Esophagus (tissue), 2 donors: ENCODE measurements around the gene OR11H7. TPM values are rescaled to one million over a fixed set of nuclear protein-coding genes. Genes with fewer than 3 reads are reported as not detected.
"Not testable (repeated sequence)": the region's sequence is repeated elsewhere in the genome, so short reads cannot be mapped to it uniquely, and the experiment has no call there.

ENCODE experiments used
- H3K27ac ChIP-seq, 2 donors: one replicate each; pipeline ENCODE4 v1.5.1; 2013; ENCODE audit warnings: low read depth in 2 of 2, mild to moderate bottlenecking in 2 of 2, inconsistent platforms in 1 of 2, low read length in 1 of 2, moderate library complexity in 1 of 2
- H3K27me3 ChIP-seq, 2 donors: one replicate each; pipeline ENCODE4 v1.6.1; 2013; ENCODE audit warnings: low read length in 2 of 2, control low read depth in 1 of 2, mild to moderate bottlenecking in 1 of 2; ENCODE audit not compliant: insufficient read depth in 2 of 2, control insufficient read depth in 1 of 2
- H3K36me3 ChIP-seq, 2 donors: one replicate each; pipeline ENCODE4 v1.6.1; 2013; ENCODE audit warnings: low read length in 1 of 2; ENCODE audit not compliant: control insufficient read depth in 2 of 2, insufficient read depth in 2 of 2
- H3K4me1 ChIP-seq, 2 donors: one replicate each; pipeline ENCODE4 v1.6.1; 2013; ENCODE audit warnings: low read length in 1 of 2; ENCODE audit not compliant: control insufficient read depth in 2 of 2, insufficient read depth in 2 of 2
- H3K4me3 ChIP-seq, 2 donors: one replicate each; pipeline ENCODE4 v1.5.1; 2013; ENCODE audit warnings: low read length in 2 of 2, mild to moderate bottlenecking in 2 of 2, low read depth in 1 of 2, moderate library complexity in 1 of 2
- H3K9me3 ChIP-seq, 2 donors: one replicate each; pipeline ENCODE4 v1.6.1; 2013; ENCODE audit warnings: mild to moderate bottlenecking in 2 of 2, low read depth in 1 of 2, low read length in 1 of 2, moderate library complexity in 1 of 2; ENCODE audit not compliant: control insufficient read depth in 2 of 2, insufficient read depth in 1 of 2
- WGBS, 2 donors: extraction: QIAGEN DNeasy Blood & Tissue Kit; methylation state at CpG; one replicate each; pipeline ENCODE4 v1.1.7; 2013; 5-methylcytosine and 5-hydroxymethylcytosine counted together
- polyA plus RNA-seq, 2 donors: library from polyadenylated mRNA; stranded (reverse); fragments of 200-250 nt; gene quantifications; one replicate each; pipeline ENCODE4 v1.2.3, GENCODE V29; 2013
- donor health status: healthy with polysubstance abuse.
- donor health status: Bipolar disorder and iron deficiency.

Gene OR11H7
- not detected for polyA plus RNA-seq

GRCh38 chr14:20228681-20229080, at the start of gene OR11H7:
Gene OR11H7, plus strand, starts transcription at chr14:20228981.
- WGBS, 2 donors, result 74 to 77% methylated on average over 1 of the region's 1 CpG
- Histone ChIP-seq H3K27ac (no peak within 1 kb of the TSS), H3K4me3 (no peak within 1 kb of the TSS), H3K9me3 (no peaks in the 10 kb centered on the region), H3K36me3 (no peaks in the 10 kb centered on the region), H3K4me1 (no peaks in the 10 kb centered on the region), H3K27me3 (no peaks in the 10 kb centered on the region)

DNA sequence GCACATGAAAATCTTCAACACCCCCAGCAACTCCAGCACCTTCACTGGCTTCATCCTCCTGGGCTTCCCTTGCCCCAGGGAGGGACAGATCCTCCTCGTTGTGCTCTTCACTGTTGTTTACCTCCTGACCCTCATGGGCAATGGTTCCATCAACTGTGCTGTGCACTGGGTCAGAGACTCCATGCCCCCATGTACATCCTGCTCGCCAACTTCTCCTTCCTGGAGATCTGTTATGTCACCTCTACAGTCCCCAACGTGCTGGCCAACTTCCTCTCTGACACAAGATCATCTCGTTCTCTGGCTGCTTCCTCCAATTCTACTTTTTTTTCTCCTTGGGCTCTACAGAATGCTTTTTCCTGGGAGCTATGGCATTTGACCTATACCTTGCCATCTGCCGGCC, 49.6 kb upstream of the OR11H7 start:
- H3K4me3 ChIP-seq, result no peak overlapping the region
- no peaks in the 10 kb centered on the region for H3K27me3 ChIP-seq
- no peak overlapping the region for H3K27ac ChIP-seq
- H3K9me3 ChIP-seq, result peaks cover 0 to 2% of the 10 kb centered on the region in 2 donors
- no peaks in the 10 kb centered on the region for H3K36me3 ChIP-seq
- no peaks in the 10 kb centered on the region for H3K4me1 ChIP-seq
- 53 to 59% methylated on average over 5 of the region's 5 CpGs for WGBS, 2 donors

GRCh38 chr14:20179880-20180279, 48.9 kb upstream of the OR11H7 start:
- H3K4me1 ChIP-seq, result no peaks in the 10 kb centered on the region
- H3K27ac ChIP-seq, result no peak overlapping the region
- H3K36me3 ChIP-seq, result no peaks in the 10 kb centered on the region
- H3K27me3 ChIP-seq, result no peaks in the 10 kb centered on the region
- WGBS, 2 donors, result 74 to 76% methylated on average over 2 of the region's 2 CpGs
- no peak overlapping the region for H3K4me3 ChIP-seq
- H3K9me3 ChIP-seq, result peaks cover 0 to 2% of the 10 kb centered on the region in 2 donors

GRCh38 chr14:20180486-20180885, 48.3 kb upstream of the OR11H7 start:
- 46 to 49% methylated on average over 2 of the region's 2 CpGs for WGBS, 2 donors
- Histone ChIP-seq H3K4me1 (no peaks in the 10 kb centered on the region), H3K27ac (no peak overlapping the region), H3K27me3 (no peaks in the 10 kb centered on the region), H3K9me3 (peaks cover 0 to 2% of the 10 kb centered on the region in 2 donors), H3K4me3 (no peak overlapping the region), H3K36me3 (no peaks in the 10 kb centered on the region)

GRCh38 chr14:20184181-20184580, 44.6 kb upstream of the OR11H7 start:
- H3K4me3 ChIP-seq, result no peak overlapping the region
- 47 to 51% methylated on average over 5 of the region's 5 CpGs for WGBS, 2 donors

DNA sequence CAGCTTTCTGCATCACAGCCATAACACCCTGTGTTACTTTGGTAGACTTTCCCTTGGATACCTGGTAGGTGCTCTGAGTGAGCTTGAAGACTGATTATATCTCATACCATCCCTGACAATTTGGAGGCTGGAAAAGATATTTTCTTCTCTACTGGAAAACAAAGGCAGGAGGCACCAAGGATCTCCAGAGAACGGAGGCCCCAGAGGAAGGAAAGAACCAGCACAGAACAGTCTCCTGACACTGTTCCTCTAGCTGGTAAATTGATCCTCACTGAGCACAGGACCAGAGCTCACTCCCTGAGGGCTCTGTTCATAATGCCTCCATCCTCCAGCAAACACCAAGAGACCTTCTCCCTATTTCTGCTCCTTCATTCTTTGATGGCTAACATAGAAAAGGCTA, 38.2 kb upstream of the OR11H7 start, which contains the start of gene OR11G2:
Gene OR11G2 (plus strand): TSS at position 301 of the 400 bp plus-strand sequence. CDS start 6,542 bp downstream, outside the sequence.
- Histone ChIP-seq H3K4me3 (no peak within 1 kb of the TSS), H3K27me3 (no peaks in the 10 kb centered on the region), H3K27ac (no peak within 1 kb of the TSS), H3K9me3 (peaks cover 0 to 2% of the 10 kb centered on the region in 2 donors), H3K36me3 (no peaks in the 10 kb centered on the region), H3K4me1 (no peaks in the 10 kb centered on the region)
- 41 to 50% methylated on average over 1 of the region's 1 CpG for WGBS, 2 donors

More at GRCh38 chr14:20184181-20184580, 44.6 kb upstream of the OR11H7 start:
- no peaks in the 10 kb centered on the region for H3K27me3 ChIP-seq
- no peaks in the 10 kb centered on the region for H3K36me3 ChIP-seq
- H3K9me3 ChIP-seq, result peaks cover 1 to 2% of the 10 kb centered on the region in 2 donors
- H3K27ac ChIP-seq, result no peak overlapping the region
- H3K4me1 ChIP-seq, result no peaks in the 10 kb centered on the region

GRCh38 chr14:20191396-20191795, 37.4 kb upstream of the OR11H7 start:
- Histone ChIP-seq H3K27ac (no peak overlapping the region), H3K4me3 (no peak overlapping the region), H3K9me3 (peaks cover 0 to 2% of the 10 kb centered on the region in 2 donors), H3K27me3 (no peaks in the 10 kb centered on the region), H3K36me3 (no peaks in the 10 kb centered on the region), H3K4me1 (no peaks in the 10 kb centered on the region)
- WGBS, 2 donors, result 74 to 78% methylated on average over 3 of the region's 3 CpGs

DNA sequence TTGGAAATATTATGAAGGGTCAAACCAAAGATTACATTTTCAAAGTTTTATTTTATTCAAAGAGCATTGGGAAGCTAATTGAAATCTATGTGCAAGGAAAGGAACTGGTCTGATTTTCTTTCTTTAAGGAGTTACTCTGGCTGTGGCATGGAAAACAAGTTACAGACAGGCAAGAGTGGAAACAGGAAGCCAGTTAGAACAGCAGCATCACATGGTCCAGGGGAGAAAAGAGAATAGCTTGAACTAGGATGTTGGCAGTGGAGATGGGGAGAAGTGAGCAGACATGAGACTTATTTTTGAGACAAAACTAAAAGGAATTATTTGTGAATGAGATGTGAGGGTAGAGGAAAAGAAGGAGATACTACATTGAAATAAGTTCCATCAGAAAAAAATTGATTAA, 34.7 kb upstream of the OR11H7 start:
- no peaks in the 10 kb centered on the region for H3K9me3 ChIP-seq
- no peaks in the 10 kb centered on the region for H3K4me1 ChIP-seq
- no peak overlapping the region for H3K27ac ChIP-seq
- H3K27me3 ChIP-seq, result no peaks in the 10 kb centered on the region
- no peaks in the 10 kb centered on the region for H3K36me3 ChIP-seq
- H3K4me3 ChIP-seq, result no peak overlapping the region

- H3K4me3 ChIP-seq, H3K36me3 ChIP-seq, H3K4me1 ChIP-seq, H3K27ac ChIP-seq, H3K9me3 ChIP-seq, H3K27me3 ChIP-seq: not testable (repeated sequence)
- 66 to 69% methylated on average over 6 of the region's 6 CpGs for WGBS, 2 donors
Measured at GRCh38 chr14:20195170-20195569, 33.6 kb upstream of the OR11H7 start.

- WGBS, 2 donors, result 25% methylated on average over 2 of the region's 2 CpGs
- no peaks in the 10 kb centered on the region for H3K9me3 ChIP-seq
- H3K4me1 ChIP-seq, result no peaks in the 10 kb centered on the region
- H3K27me3 ChIP-seq, result no peaks in the 10 kb centered on the region
- no peaks in the 10 kb centered on the region for H3K36me3 ChIP-seq
- no peak overlapping the region for H3K27ac ChIP-seq
- H3K4me3 ChIP-seq, result no peak overlapping the region
Measured at GRCh38 chr14:20195911-20196310, 32.9 kb upstream of the OR11H7 start.
